GM19351 (cell line): ENCODE data around the gene MSH2.
A peak's percentile ranks its signal among the peaks of the same experiment; 100 is the strongest.

ENCODE experiments used
- ATAC-seq: cut with Tn5 transposase; IDR thresholded peaks from one replicate; pipeline ENCODE4 v1.9.1; 2021; ENCODE audit warnings: mild to moderate bottlenecking, moderate library complexity; ENCODE audit not compliant: unreplicated experiment

Gene MSH2

GRCh38 chr2:47471429-47472116 lies 68.6 kb downstream of the MSH2 start:
- ATAC-seq, result no peak

GRCh38 chr2:47479863-47480262 lies 76.9 kb downstream of the MSH2 start:
- ATAC-seq, result no peak

GRCh38 chr2:47483191-47483590 lies 80.2 kb downstream of the MSH2 start:
- no peak for ATAC-seq

- ATAC-seq, result no peak
Observed at GRCh38 chr2:47484396-47484795, 81.4 kb downstream of the MSH2 start.

GRCh38 chr2:47485177-47485576 lies 82.2 kb downstream of the MSH2 start:
- no peak for ATAC-seq

GRCh38 chr2:47485751-47486300 lies 82.9 kb downstream of the MSH2 start:
- no peak for ATAC-seq

GRCh38 chr2:47486841-47487497 lies 84.0 kb downstream of the MSH2 start:
- peak; percentile 99 for ATAC-seq

- ATAC-seq, result no peak
Observed at GRCh38 chr2:47487498-47487875, 84.5 kb downstream of the MSH2 start.

GRCh38 chr2:47488870-47489584 lies 86.1 kb downstream of the MSH2 start:
- no peak for ATAC-seq

- ATAC-seq, result no peak
Observed at GRCh38 chr2:47490406-47490805, 87.5 kb downstream of the MSH2 start.

GRCh38 chr2:47493317-47494035 lies 90.5 kb downstream of the MSH2 start:
- no peak for ATAC-seq

GRCh38 chr2:47494267-47495130 lies 91.5 kb downstream of the MSH2 start:
- ATAC-seq, result no peak

- no peak for ATAC-seq
Observed at GRCh38 chr2:47497843-47498460, 95.0 kb downstream of the MSH2 start.

- ATAC-seq, result no peak
Observed at GRCh38 chr2:47499093-47499492, 96.1 kb downstream of the MSH2 start.

GRCh38 chr2:47499621-47500309 lies 96.8 kb downstream of the MSH2 start:
- no peak for ATAC-seq

- ATAC-seq, result no peak
Observed at GRCh38 chr2:47501374-47502200, 98.6 kb downstream of the MSH2 start.

GRCh38 chr2:47502498-47502897 lies 99.5 kb downstream of the MSH2 start:
- peak; percentile 75 for ATAC-seq

GRCh38 chr2:47503481-47504070 lies 100.6 kb downstream of the MSH2 start:
- peak; percentile 74 for ATAC-seq
